Measurements from ENCODE around the gene GLE1.
A peak's percentile ranks its signal among the peaks of the same experiment; 100 is the strongest.
"Not testable (repeated sequence)": the region's sequence is repeated elsewhere in the genome, so short reads cannot be mapped to it uniquely, and the experiment has no call there.

GLE1 gene

GRCh38 chr9:128495804-128496417 is 8.6 kb upstream of the GLE1 start:
- no peak for DNase-seq (ENCODE audit: low spot score)

DNA sequence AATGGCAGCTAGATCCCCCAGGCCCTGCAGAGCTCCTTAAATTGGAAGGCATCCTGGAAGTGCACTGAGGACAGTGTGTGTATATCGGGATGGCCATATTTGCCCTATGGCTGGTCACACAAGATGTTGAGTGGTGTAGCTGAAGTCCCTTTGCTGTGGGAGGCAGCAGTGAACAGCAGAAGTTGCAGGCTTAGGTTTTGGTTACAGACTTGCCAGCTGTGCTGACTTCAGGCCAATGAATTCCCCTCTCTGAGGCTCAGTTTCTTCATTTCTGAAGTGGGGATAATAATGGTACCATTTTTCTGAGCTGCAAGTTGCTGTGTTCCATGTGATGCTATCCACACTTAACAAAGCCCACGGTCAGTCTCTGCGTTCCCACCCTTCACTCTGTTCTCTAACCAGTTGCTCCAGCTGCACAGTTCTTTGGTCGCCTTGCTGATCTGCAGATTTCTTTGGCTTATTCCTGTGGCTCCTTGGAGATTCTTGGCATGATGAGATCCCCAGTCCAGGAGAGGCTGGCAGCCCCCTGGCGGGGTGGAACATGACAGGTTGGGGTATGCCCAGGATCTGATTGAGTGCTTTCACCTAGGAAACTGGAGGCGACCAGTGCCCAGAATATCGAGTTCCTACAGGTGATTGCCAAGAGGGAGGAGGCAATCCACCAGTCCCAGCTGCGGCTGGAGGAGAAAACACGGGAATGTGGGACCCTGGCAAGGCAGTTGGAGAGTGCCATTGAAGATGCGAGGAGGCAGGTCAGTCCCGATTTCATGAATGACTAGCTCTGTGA is 6.5 kb upstream of the GLE1 start:
- no peak for DNase-seq (ENCODE audit: low spot score)

- no peak for DNase-seq (ENCODE audit: low spot score)
Measured at GRCh38 chr9:128498911-128499310, 5.6 kb upstream of the GLE1 start.

DNA sequence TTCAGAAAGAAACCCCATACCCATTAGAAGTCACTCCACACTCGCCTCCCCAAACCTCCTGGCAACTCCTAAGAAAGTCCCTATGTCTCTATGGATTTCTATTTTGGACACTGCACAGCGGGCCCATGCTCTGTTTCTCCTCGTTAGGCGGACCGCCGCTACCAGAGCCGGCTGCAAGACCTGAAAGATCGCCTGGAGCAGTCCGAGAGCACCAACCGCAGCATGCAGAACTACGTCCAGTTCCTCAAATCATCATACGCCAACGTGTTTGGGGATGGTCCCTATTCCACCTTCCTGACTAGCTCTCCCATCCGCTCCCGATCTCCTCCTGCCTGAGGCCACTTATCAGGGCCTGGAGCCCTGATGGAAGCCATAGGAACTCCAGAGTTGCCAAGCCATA is 4.6 kb upstream of the GLE1 start:
- DNase-seq (ENCODE audit: low spot score): no peak

- not testable (repeated sequence) for DNase-seq (ENCODE audit: low spot score)
Measured at GRCh38 chr9:128503415-128503825, 1.1 kb upstream of the GLE1 start.

GRCh38 chr9:128503870-128504269 is 649 bp upstream of the GLE1 start:
- DNase-seq (ENCODE audit: low spot score): no peak

- no peak for DNase-seq (ENCODE audit: low spot score)
Measured at GRCh38 chr9:128505414-128505765, 871 bp downstream of the GLE1 start.

DNA sequence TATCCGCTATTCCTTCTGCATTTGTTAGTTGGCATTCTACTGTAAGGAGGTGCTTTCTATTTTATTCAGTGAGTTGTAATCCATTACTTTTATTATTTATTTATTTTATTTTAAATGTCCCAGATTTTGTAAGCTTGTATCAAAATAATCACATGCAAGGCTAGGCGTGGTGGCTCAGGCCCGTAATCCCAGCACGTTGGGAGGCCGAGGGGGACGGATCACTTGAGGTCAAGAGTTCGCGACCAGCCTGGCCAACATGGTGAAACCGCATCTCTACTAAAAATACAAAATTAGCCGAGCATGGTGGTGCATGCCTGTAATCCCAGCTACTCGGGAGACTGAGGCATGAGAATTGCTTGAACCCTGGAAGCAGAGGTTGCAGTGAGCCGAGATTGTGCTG is 1.4 kb downstream of the GLE1 start:
- not testable (repeated sequence) for DNase-seq (ENCODE audit: low spot score)

- DNase-seq (ENCODE audit: low spot score): no peak
Measured at GRCh38 chr9:128512820-128513219, 8.3 kb downstream of the GLE1 start.

GRCh38 chr9:128521956-128522355 is 17.4 kb downstream of the GLE1 start:
- no peak for DNase-seq (ENCODE audit: low spot score)

- peak; percentile 67 for DNase-seq (ENCODE audit: low spot score)
Measured at GRCh38 chr9:128523199-128523925, 18.8 kb downstream of the GLE1 start.

DNA sequence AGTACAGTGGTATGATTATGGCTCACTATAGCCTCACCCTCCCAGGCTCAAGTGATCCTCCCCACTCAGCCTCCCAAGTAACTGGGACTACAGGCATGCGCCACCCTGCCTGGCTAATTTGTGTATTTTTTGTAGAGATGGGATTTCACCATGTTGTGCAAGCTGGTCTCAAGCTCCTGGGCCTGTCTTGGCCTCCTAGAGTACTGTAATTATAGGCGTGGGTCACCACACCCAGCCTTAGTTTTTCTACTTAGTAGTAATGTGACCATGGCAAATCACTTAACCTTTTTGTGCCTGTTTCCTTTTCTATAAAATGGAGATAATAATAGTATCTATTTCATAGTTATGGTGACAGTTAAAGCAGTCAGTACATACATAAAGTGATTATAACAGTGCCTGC is 22.2 kb downstream of the GLE1 start:
- DNase-seq (ENCODE audit: low spot score): no peak

- no peak for DNase-seq (ENCODE audit: low spot score)
Measured at GRCh38 chr9:128528445-128529160, 24.1 kb downstream of the GLE1 start.

DNA sequence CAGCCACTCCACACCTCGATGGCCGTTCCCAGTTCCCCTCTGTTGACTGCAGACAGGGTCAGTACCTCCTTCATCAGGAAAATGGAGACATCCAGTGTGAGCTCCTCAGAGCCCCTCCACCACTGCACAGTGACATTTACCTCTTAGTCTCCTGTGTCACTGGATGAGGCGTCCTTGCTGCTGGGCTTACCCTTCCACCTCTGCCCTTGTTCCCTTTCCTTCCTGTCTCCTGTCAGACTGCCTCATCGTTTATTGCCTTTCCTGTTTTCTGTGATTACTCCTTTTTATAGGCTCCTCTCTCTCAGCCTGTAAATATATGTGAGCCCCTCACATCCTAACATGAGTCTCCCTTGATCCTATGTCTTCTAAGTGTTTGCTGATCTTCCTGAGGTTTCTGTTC is 24.7 kb downstream of the GLE1 start:
- DNase-seq (ENCODE audit: low spot score): no peak

DNA sequence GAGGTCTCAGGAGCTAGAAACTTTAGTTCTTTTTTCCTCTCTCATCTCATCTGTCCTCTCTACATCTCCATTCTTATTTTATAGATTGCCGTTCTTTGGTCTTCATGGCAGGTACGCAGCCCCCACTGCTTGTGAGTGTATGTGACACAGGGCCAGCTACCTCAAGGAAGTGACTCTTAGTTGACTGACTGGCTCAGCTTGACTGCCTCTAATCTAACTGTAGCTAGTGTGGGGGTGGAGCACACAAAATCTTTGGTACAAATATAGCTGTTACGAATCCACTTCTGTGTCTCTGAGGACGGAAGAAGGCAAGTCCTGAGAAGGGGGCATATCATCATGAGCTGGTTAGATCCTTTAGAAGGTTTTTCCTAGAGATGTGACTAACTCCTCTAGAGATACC is 28.1 kb downstream of the GLE1 start:
- no peak for DNase-seq (ENCODE audit: low spot score)

GRCh38 chr9:128540634-128541360 is 36.3 kb downstream of the GLE1 start:
- no peak for DNase-seq (ENCODE audit: low spot score)

- DNase-seq (ENCODE audit: low spot score): no peak
Measured at GRCh38 chr9:128546504-128546903, 42.0 kb downstream of the GLE1 start.

DNA sequence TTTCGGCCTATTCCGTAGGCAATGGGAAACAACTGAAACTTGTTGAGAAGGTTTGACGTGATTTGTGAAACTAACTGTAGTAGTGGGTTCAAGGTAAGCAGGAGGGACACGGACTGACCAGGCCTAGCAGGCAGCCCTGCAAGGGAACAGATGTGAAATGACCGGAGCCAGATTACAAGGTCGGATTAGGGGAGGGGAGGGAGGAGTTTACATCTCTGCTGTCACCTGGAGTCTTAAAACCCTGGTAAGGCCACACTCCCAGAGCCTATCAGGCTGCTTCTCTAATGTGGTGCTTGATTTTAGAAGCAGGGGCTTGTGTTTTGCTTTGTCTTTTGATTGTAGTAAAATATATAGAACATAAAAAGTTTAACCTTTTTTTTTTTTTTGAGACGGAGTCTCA is 44.4 kb downstream of the GLE1 start:
- no peak for DNase-seq (ENCODE audit: low spot score)

- no peak for DNase-seq (ENCODE audit: low spot score)
Measured at GRCh38 chr9:128550226-128550625, 45.7 kb downstream of the GLE1 start.

GRCh38 chr9:128550770-128551656 is 46.5 kb downstream of the GLE1 start:
- peak; percentile 69 for DNase-seq (ENCODE audit: low spot score)

DNA sequence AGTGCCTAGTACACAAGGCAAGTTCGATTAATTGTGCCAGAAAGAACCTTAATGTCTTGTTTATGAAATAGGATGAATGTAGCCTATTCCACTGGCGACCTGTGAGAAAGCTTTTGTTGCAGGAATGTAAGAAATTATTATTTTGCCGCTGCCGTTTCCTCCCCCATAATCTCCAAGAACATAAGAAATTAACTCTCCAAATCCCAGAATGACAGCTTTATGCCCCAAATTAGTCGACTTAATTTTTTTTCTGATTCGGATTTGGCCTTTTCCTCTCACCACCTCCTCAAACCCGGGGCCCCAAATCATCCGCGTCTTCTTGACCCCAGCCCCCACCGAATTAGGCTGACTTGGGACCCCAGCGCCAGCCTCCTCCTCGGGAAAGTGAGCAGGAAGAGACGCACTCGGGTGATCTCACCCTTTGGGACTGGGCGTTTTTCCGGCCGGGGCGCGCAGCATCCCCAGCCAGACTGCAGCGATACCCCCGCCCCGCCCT is 47.2 kb downstream of the GLE1 start:
- DNase-seq (ENCODE audit: low spot score): no peak
